NB4 (cell line): ENCODE measurements around the gene MUSTN1.

ENCODE experiments used
- DNase-seq: peaks from one replicate; pipeline ENCODE4 v3.0.0; 2010; ENCODE audit warnings: low read depth
- H3K4me3 ChIP-seq: one replicate; pipeline ENCODE4 v1.5.1; 2011; ENCODE audit warnings: mild to moderate bottlenecking, low read depth, low read length, moderate library complexity
- MYC ChIP-seq: IDR thresholded peaks from 2 replicates; pipeline ENCODE4 v1.6.1; 2011; ENCODE audit warnings: low read depth, low read length
- POLR2A ChIP-seq: IDR thresholded peaks from 2 replicates; pipeline ENCODE4 v1.6.1; 2011; ENCODE audit warnings: mild to moderate bottlenecking; ENCODE audit not compliant: insufficient read length; ENCODE audit errors: extremely low read depth
- TF ChIP-seq, protein P1 (sequence below): IDR thresholded peaks from 2 replicates; pipeline ENCODE4 v1.6.1; 2011; ENCODE audit warnings: low read depth, low read length
- TF ChIP-seq, protein P2 (sequence below): IDR thresholded peaks from one replicate; pipeline ENCODE4 v1.5.1; 2012; ENCODE audit warnings: low read depth, low read length

MUSTN1 gene

DNA sequence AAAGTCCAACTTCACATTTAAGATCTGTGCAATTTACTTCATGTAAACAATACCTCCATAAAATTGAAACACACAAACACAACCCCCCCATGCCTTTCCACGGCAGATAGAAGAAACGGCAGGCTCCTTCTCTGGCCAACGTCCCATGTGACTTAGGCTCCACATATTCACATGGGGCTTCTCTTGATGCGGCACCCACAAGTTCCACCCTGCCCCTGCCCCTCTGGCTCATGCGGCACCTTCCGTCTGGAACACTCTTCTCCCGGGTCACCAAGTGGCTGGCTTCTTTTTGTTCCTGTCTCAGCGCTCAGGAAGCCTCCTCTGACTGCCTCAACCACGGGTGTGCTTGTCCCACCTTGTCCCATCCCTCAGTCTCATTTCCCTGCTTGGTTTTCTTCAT, 36.9 kb upstream of the MUSTN1 start:
- no peak for DNase-seq

DNA sequence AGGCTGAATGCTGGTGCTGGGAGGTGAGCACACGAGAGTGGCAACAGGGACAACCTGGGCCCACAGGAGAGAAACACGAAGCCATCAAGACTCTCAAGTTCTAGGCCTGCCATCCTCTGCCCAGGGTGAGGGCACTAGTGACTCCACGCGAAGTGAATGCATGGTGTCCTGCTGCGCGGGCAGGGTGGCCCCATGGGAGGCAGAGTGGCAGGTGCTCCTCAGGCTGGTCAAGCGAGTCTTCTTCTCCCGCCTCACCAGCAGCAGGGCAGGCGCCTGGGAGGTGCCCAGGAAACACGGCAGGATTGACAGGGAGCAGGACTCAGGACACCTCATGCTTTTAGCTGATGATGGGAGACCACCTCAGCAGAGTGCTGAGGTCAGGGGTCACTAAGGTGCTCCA, 35.7 kb upstream of the MUSTN1 start:
- no peak for DNase-seq
- H3K4me3 ChIP-seq: no peak overlapping the region
- TF ChIP-seq, protein P1, sequence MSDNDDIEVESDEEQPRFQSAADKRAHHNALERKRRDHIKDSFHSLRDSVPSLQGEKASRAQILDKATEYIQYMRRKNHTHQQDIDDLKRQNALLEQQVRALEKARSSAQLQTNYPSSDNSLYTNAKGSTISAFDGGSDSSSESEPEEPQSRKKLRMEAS: no peak
- TF ChIP-seq, protein P2, sequence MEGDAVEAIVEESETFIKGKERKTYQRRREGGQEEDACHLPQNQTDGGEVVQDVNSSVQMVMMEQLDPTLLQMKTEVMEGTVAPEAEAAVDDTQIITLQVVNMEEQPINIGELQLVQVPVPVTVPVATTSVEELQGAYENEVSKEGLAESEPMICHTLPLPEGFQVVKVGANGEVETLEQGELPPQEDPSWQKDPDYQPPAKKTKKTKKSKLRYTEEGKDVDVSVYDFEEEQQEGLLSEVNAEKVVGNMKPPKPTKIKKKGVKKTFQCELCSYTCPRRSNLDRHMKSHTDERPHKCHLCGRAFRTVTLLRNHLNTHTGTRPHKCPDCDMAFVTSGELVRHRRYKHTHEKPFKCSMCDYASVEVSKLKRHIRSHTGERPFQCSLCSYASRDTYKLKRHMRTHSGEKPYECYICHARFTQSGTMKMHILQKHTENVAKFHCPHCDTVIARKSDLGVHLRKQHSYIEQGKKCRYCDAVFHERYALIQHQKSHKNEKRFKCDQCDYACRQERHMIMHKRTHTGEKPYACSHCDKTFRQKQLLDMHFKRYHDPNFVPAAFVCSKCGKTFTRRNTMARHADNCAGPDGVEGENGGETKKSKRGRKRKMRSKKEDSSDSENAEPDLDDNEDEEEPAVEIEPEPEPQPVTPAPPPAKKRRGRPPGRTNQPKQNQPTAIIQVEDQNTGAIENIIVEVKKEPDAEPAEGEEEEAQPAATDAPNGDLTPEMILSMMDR: no peak
- TF ChIP-seq MYC (no peak), POLR2A (no peak)

More for the DNA sequence above, 36.9 kb upstream of the MUSTN1 start:
- TF ChIP-seq POLR2A (no peak), MYC (no peak)
- TF ChIP-seq, protein P2: no peak
- TF ChIP-seq, protein P1: no peak
- H3K4me3 ChIP-seq: no peak overlapping the region

DNA sequence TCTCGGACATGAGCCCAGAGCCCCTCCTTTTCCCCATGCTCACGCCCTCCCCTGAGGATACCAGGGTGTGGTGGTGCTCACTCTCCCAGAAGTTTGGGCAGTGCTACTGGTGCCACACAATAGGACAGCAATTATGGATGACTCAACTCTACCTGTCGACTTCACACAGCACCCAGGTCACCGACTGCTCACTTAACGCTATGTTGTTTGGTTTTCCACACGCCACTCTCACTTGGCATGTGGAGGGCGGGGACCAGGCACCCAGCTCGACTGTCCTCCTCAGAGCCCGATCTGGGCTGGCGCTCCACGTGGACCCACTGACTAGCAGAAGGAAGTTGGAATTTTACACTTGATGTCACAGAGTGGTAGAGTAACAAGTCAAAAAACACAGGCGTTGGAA, 31.6 kb upstream of the MUSTN1 start:
- TF ChIP-seq POLR2A: no peak
- TF ChIP-seq, protein P1: no peak
- H3K4me3 ChIP-seq: no peak overlapping the region
- DNase-seq: no peak

DNA sequence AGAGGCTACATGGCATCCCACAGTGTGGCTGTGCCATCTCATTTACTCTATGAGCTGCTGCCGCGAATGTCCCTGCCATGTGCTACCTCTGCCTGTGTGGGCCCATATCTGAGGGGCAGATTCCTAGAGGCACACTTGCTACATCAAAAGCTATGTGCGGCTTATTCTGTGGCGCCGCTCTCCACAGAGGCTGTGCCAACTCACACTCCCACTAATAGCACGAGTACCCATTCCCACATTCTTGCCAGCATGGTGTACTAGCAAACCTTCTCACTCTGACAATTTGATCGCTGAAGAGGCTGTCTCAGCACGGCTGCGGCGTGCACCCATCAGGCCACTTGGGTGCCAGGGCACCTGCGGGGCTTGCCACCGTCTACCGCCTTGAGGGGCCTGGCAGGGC, 31.2 kb upstream of the MUSTN1 start:
- H3K4me3 ChIP-seq: no peak overlapping the region
- TF ChIP-seq, protein P2: no peak
- TF ChIP-seq, protein P1: no peak
- no peak for DNase-seq

DNA sequence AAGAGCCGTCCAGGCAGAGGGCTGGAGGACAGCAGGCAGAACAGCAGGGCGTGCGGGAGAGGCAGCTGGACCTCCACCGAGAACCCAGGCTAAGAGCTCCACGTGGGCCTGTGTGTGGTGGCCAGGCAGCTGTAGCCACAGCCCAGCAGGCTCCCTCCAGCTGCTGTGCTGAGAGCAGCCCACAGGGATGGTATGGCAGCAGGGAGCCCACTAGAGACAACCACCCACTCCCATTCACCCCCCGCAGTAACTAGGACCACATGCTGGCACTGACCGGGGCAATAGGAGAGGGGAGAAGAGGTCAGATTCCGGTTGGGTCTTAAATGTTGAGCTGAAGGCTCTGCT, 25.6 kb upstream of the MUSTN1 start:
- no peak for DNase-seq
- H3K4me3 ChIP-seq: no peak overlapping the region
- TF ChIP-seq POLR2A (no peak), MYC (no peak)
- TF ChIP-seq, protein P2: no peak
- TF ChIP-seq, protein P1: no peak

DNA sequence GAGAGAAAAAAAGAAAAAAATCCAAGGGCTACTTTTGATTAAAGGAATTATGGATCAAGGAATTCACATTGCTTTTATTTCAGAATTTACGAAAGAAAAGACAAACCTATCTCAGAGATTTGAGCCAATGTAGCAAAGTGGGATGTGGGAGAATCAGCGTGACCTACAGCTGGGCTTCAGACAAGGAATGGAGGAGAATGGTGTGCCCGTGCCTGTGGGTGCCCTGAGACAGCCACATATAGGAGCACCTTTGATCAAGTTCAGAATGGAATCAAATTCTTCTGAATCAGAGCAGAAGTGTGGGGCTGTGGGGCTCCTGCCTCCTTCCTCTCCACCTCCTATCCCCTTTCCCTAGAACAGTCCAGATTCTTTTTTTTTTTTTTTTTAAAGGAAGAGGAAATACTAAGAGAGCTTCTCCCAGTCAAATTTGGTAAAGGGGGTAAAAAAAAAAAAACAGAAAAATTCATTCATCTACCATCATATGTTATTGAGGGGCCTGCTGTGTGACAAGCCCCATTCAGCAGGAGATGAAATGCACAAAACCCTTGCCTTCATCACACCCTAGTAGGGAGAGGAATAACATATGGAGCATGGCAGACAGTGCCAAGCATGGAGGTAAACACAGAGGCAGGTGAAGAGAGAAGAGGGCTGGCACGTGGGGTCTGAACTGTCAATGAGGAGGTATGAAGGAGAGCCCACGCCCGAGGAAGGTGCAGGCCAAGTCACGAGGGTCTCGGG, 25.0 kb upstream of the MUSTN1 start:
- H3K4me3 ChIP-seq: no peak overlapping the region
- no peak for DNase-seq
- no peak for TF ChIP-seq POLR2A
- TF ChIP-seq, protein P1: no peak

DNA sequence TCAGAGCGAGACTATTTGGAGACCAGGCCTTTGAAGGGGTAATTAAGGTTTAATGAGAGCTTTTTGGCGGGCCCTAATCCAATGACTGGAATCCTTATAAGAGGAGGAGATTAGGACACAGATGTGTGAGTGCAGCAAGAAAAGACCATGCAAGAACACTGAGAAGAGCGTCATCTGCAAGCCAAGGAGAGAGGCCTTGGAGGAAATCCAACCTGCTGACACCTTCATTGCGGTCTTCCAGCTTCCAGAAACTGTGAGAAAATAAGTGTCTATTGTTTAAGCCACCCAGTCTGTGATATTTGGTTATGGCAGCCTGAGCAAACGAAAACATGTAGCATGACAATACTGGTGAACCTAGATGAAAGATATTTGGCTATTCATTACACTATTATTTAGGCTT, 23.0 kb upstream of the MUSTN1 start:
- no peak for DNase-seq
- H3K4me3 ChIP-seq: no peak overlapping the region
- TF ChIP-seq MYC (no peak), POLR2A (no peak)
- TF ChIP-seq, protein P1: no peak
- TF ChIP-seq, protein P2: no peak
